A549 (cell line): Measurements from ENCODE around the gene KCNJ10. TPM values are rescaled to one million over a fixed set of nuclear protein-coding genes. Genes with fewer than 3 reads are reported as not detected.

Experiments used
- ATAC-seq, 2 experiments: fragments of 200-7000 bp in 1 of 2; fragments of >200 bp in 1 of 2; cut with Nextera tagmentation in 1 of 2; cut with Tn5 transposase in 1 of 2; 3 replicates each; pipeline versions ENCODE4 v1.8.0 to v1.9.1; 2018 to 2020; ENCODE audit warnings: mild to moderate bottlenecking in 1 of 2, moderate library complexity in 1 of 2
- CTCF ChIA-PET: fragments of 300-600 bp; sonication (Branson Sonifier 250); formaldehyde crosslinking; extraction: SDS; loops from one replicate; lab custom pipeline; 2021; ENCODE audit warnings: antibody characterized with exemption, inconsistent platforms; lab: Yijun Ruan, JAX
- POLR2A ChIA-PET: fragments of 350-600 bp; formaldehyde crosslinking; extraction: SDS; loops from one replicate; lab custom pipeline; 2021; ENCODE audit warnings: antibody characterized with exemption, inconsistent platforms; lab: Yijun Ruan, JAX
- DNase-seq, 2 experiments: peaks; one replicate each; pipeline versions ENCODE4 v3.0.0 to v3.0.0-alpha.2; 2011 to 2016; ENCODE audit warnings: low read depth in 1 of 2, low spot score in 1 of 2
- FAIRE-seq: peaks from 2 replicates; lab custom pipeline; 2011; peaks lifted over from hg19 to GRCh38; lab: Jason Lieb, UNC
- H3K27ac ChIP-seq, 2 experiments: fragments of >200 bp; sonication (Bioruptor Twin); formaldehyde crosslinking; 3 replicates each; pipeline ENCODE4 v1.5.1; 2016 to 2017
- H3K4me1 ChIP-seq: fragments of >200 bp; sonication (Bioruptor Twin); formaldehyde crosslinking; 3 replicates; pipeline ENCODE4 v1.6.1; 2016
- H3K4me2 ChIP-seq: fragments of >200 bp; sonication (Bioruptor Twin); formaldehyde crosslinking; 3 replicates; pipeline ENCODE4 v1.6.1; 2016
- H3K4me3 ChIP-seq: fragments of >200 bp; sonication (Bioruptor Twin); formaldehyde crosslinking; 3 replicates; pipeline ENCODE4 v1.5.1; 2016
- H3K9me3 ChIP-seq: fragments of >200 bp; sonication (Bioruptor Twin); formaldehyde crosslinking; 3 replicates; pipeline ENCODE4 v1.6.1; 2016
- CBX2 ChIP-seq: fragments of 200-600 bp; sonication (generic); IDR thresholded peaks from 2 replicates; pipeline ENCODE4 v1.6.1; 2016; ENCODE audit warnings: low read depth, mild to moderate bottlenecking, borderline replicate concordance
- CEBPB ChIP-seq, 2 experiments: fragments of >200 bp in 1 of 2; sonication (Bioruptor Twin) in 1 of 2; formaldehyde crosslinking in 1 of 2; IDR thresholded peaks; 2 replicates each; pipeline ENCODE4 v1.6.1; 2012 to 2016
- CHD2 ChIP-seq: fragments of 150-350 bp; IDR thresholded peaks from 2 replicates; pipeline ENCODE4 v1.6.1; 2014; ENCODE audit warnings: low read length; ENCODE audit not compliant: partially characterized antibody
- EHMT2 ChIP-seq: fragments of 200-600 bp; sonication (generic); IDR thresholded peaks from 2 replicates; pipeline ENCODE4 v1.6.1; 2016; ENCODE audit warnings: antibody characterized with exemption, low read depth, mild to moderate bottlenecking, moderate library complexity
- EP300 ChIP-seq, 2 experiments: fragments of >200 bp; sonication (Bioruptor Twin); formaldehyde crosslinking; IDR thresholded peaks; 2 replicates in 1 of 2; 3 replicates in 1 of 2; pipeline ENCODE4 v1.6.1; 2016 to 2017
- GATA3 ChIP-seq: IDR thresholded peaks from 2 replicates; pipeline ENCODE4 v1.6.1; 2012; ENCODE audit warnings: borderline replicate concordance
- HEYL ChIP-seq: fragments of 250-450 bp; sonication (Bioruptor Pico); IDR thresholded peaks from 2 replicates; pipeline ENCODE4 v1.8.0; 2021; ENCODE audit warnings: mild to moderate bottlenecking, moderate library complexity
- JUNB ChIP-seq: fragments of >200 bp; sonication (Bioruptor Twin); formaldehyde crosslinking; IDR thresholded peaks from 2 replicates; pipeline ENCODE4 v1.6.1; 2016
- KDM5A ChIP-seq: fragments of 200-600 bp; sonication (generic); IDR thresholded peaks from 2 replicates; pipeline ENCODE4 v1.6.1; 2016; ENCODE audit warnings: antibody characterized with exemption, mild to moderate bottlenecking
- MAFK ChIP-seq: fragments of 450-650 bp; IDR thresholded peaks from 2 replicates; pipeline ENCODE4 v1.6.1; 2014; ENCODE audit not compliant: partially characterized antibody
- NR3C1 ChIP-seq: fragments of >200 bp; sonication (Bioruptor Twin); formaldehyde crosslinking; IDR thresholded peaks from 3 replicates; pipeline ENCODE4 v1.6.1; 2017
- PHF8 ChIP-seq: fragments of 200-600 bp; sonication (generic); IDR thresholded peaks from 2 replicates; pipeline ENCODE4 v1.6.1; 2016; ENCODE audit warnings: low read depth, mild to moderate bottlenecking, antibody characterized with exemption, moderate library complexity, borderline replicate concordance
- POLR2A ChIP-seq: IDR thresholded peaks from 2 replicates; pipeline ENCODE4 v1.6.1; 2012; ENCODE audit warnings: mild to moderate bottlenecking, low read length
- POLR2AphosphoS2 ChIP-seq: conservative IDR thresholded peaks from 2 replicates; pipeline ENCODE4 v1.6.1; 2012; ENCODE audit warnings: low read length, improper control_type of control experiment, inconsistent platforms
- RAD21 ChIP-seq, 2 experiments: fragments of >200 bp in 1 of 2; sonication (Bioruptor Twin) in 1 of 2; formaldehyde crosslinking in 1 of 2; IDR thresholded peaks in 1 of 2; conservative IDR thresholded peaks in 1 of 2; 2 replicates in 1 of 2; 3 replicates in 1 of 2; pipeline ENCODE4 v1.6.1; 2012 to 2018; ENCODE audit warnings: inconsistent platforms in 1 of 2
- RARB ChIP-seq: fragments of 250-450 bp; sonication (Bioruptor Pico); IDR thresholded peaks from 2 replicates; pipeline ENCODE4 v1.8.0; 2021; ENCODE audit warnings: mild to moderate bottlenecking, moderate library complexity
- REST ChIP-seq: fragments of 200-600 bp; sonication (generic); IDR thresholded peaks from 2 replicates; pipeline ENCODE4 v1.6.1; 2016; ENCODE audit warnings: antibody characterized with exemption, mild to moderate bottlenecking, moderate library complexity
- TFCP2L1 ChIP-seq: fragments of 250-450 bp; sonication (Bioruptor Pico); IDR thresholded peaks from 2 replicates; pipeline ENCODE4 v1.5.0; 2021; ENCODE audit warnings: mild to moderate bottlenecking
- ZC3H11A ChIP-seq: fragments of 450-650 bp; IDR thresholded peaks from 2 replicates; pipeline ENCODE4 v1.6.1; 2014; ENCODE audit warnings: antibody characterized with exemption, mild to moderate bottlenecking
- WGBS: methylation state at CpG from one replicate; pipeline ENCODE4 v1.1.6; 2017; ENCODE audit errors: missing lambda C conversion rate; 5-methylcytosine and 5-hydroxymethylcytosine counted together
- polyA plus RNA-seq, 4 experiments: library from polyadenylated mRNA; depleted of rRNA in 3 of 4; stranded (reverse); fragments of >200 nt; fragmentation: RNase III in 1 of 4; extraction: RNeasy Plus Mini Kit Qiagen cat#74134 plus additional on column Dnase treatment in 1 of 4; gene quantifications; 2 replicates in 3 of 4; 3 replicates in 1 of 4; pipeline ENCODE4 v1.2.3, GENCODE V29; 2011 to 2017
- TF ChIP-seq, protein P1 (sequence below): fragments of >200 bp; sonication (Bioruptor Twin); formaldehyde crosslinking; IDR thresholded peaks from 3 replicates; pipeline ENCODE4 v1.5.1; 2016

KCNJ10 gene
- polyA plus RNA-seq, 2 of the 4 experiments (the other 2 are of a cell fraction): 0.05 TPM; not detected in 1

GRCh38 chr1:160025314-160025713 lies 44.6 kb downstream of the KCNJ10 start:
- DNase-seq (no peak), ATAC-seq (no peak), FAIRE-seq (no peak)
- Histone ChIP-seq H3K9me3 (no peaks in the 10 kb centered on the region), H3K4me3 (no peak overlapping the region), H3K4me2 (no peak overlapping the region), H3K4me1 (peaks cover 7% of the 10 kb centered on the region; the same call in 2 of the 3 replicates), H3K27ac (no peak overlapping the region)
- ChIA-PET POLR2A (no interaction called here), CTCF (interaction anchor here (1.1 to 13.5 kb wide), 6 partner anchors 9 to 87 kb away, joined by 3 to 166 read pairs (median 5); no protein-coding TSS in a partner anchor)
- WGBS: 84% methylated on average over 1 of the region's 1 CpG
- no peak for TF ChIP-seq CHD2
- TF ChIP-seq REST: no peak
- TF ChIP-seq EP300 (IDR thresholded peaks at IDR 0.05): no peak
- no peak for TF ChIP-seq RAD21 (conservative IDR thresholded peaks at IDR 0.05 in 1 of 2, IDR thresholded peaks at IDR 0.05 in 1 of 2)
- TF ChIP-seq TFCP2L1 (CRISPR knock-in tag): no peak
- no peak for TF ChIP-seq MAFK
- TF ChIP-seq, protein P1, sequence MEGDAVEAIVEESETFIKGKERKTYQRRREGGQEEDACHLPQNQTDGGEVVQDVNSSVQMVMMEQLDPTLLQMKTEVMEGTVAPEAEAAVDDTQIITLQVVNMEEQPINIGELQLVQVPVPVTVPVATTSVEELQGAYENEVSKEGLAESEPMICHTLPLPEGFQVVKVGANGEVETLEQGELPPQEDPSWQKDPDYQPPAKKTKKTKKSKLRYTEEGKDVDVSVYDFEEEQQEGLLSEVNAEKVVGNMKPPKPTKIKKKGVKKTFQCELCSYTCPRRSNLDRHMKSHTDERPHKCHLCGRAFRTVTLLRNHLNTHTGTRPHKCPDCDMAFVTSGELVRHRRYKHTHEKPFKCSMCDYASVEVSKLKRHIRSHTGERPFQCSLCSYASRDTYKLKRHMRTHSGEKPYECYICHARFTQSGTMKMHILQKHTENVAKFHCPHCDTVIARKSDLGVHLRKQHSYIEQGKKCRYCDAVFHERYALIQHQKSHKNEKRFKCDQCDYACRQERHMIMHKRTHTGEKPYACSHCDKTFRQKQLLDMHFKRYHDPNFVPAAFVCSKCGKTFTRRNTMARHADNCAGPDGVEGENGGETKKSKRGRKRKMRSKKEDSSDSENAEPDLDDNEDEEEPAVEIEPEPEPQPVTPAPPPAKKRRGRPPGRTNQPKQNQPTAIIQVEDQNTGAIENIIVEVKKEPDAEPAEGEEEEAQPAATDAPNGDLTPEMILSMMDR: no peak
- no peak for TF ChIP-seq PHF8
- TF ChIP-seq GATA3: no peak
- TF ChIP-seq EHMT2: no peak
- no peak for TF ChIP-seq NR3C1
- TF ChIP-seq CBX2: no peak
- TF ChIP-seq RARB: no peak
- no peak for TF ChIP-seq KDM5A
- TF ChIP-seq ZC3H11A: no peak
- TF ChIP-seq HEYL (CRISPR knock-in tag): no peak
- TF ChIP-seq CEBPB (IDR thresholded peaks at IDR 0.05): no peak

- ChIA-PET POLR2A (no interaction called here), CTCF (interaction anchor here (0.8 to 13.5 kb wide), 7 partner anchors 8 to 170 kb away, joined by 3 to 166 read pairs (median 3); no protein-coding TSS in a partner anchor)
- 80% methylated on average over 2 of the region's 2 CpGs for WGBS
- Histone ChIP-seq H3K4me3 (no peak overlapping the region), H3K4me1 (peaks cover 7% of the 10 kb centered on the region; the same call in 1 of the 3 replicates), H3K9me3 (no peaks in the 10 kb centered on the region), H3K27ac (no peak overlapping the region), H3K4me2 (no peak overlapping the region)
- ATAC-seq (no peak), FAIRE-seq (no peak), DNase-seq (no peak)
- TF ChIP-seq POLR2A: no peak
- TF ChIP-seq JUNB: no peak
- TF ChIP-seq RARB: no peak
- TF ChIP-seq POLR2AphosphoS2: no peak
These were observed 45.6 kb downstream of the KCNJ10 start for GRCh38 chr1:160024195-160024905.
